Sigmoid colon (tissue), 7 donors: ENCODE results near the gene OTX1. TPM values are rescaled to one million over a fixed set of nuclear protein-coding genes. Genes with fewer than 3 reads are reported as not detected.

ENCODE experiments used
- DNase-seq: peaks from one replicate; pipeline ENCODE4 v3.0.0-alpha.2; 2019
- H3K27ac ChIP-seq, 4 donors: fragments of 200-600 bp; sonication (generic); one replicate each; pipeline ENCODE4 v1.5.1; 2016 to 2019; ENCODE audit warnings: mild to moderate bottlenecking in 1 of 4
- H3K27me3 ChIP-seq, 3 donors: fragments of 200-600 bp; sonication (generic); one replicate each; pipeline ENCODE4 v1.5.1; 2019; ENCODE audit warnings: mild to moderate bottlenecking in 1 of 3
- H3K36me3 ChIP-seq, 4 donors: fragments of 200-600 bp; sonication (generic); one replicate each; pipeline ENCODE4 v1.5.1; 2016 to 2019
- H3K4me1 ChIP-seq, 4 donors: fragments of 200-600 bp; sonication (generic); one replicate each; pipeline ENCODE4 v1.5.1; 2017 to 2019
- H3K4me3 ChIP-seq, 4 donors: fragments of 200-600 bp; sonication (generic); one replicate each; pipeline ENCODE4 v1.5.1; 2017 to 2019; ENCODE audit warnings: mild to moderate bottlenecking in 2 of 4, moderate library complexity in 1 of 4
- H3K9me3 ChIP-seq, 4 donors: fragments of 200-600 bp in 3 of 4; sonication (generic) in 3 of 4; one replicate each; pipeline versions ENCODE4 v1.5.1 to v1.6.1; 2013 to 2019
- CTCF ChIP-seq, 4 experiments: fragments of 450-650 bp in 3 of 4; fragments of 200-600 bp in 1 of 4; IDR thresholded peaks; one replicate each; pipeline ENCODE4 v1.5.1; 2016 to 2019; ENCODE audit warnings: antibody characterized with exemption in 4 of 4, mild to moderate bottlenecking in 3 of 4, moderate library complexity in 2 of 4
- EP300 ChIP-seq, 4 donors: sonication (generic); formaldehyde crosslinking; IDR thresholded peaks; one replicate each; pipeline ENCODE4 v1.6.1; 2017; ENCODE audit warnings: antibody characterized with exemption in 4 of 4
- POLR2A ChIP-seq, 2 donors: fragments of 450-650 bp; IDR thresholded peaks; one replicate each; pipeline ENCODE4 v1.6.1; 2016; ENCODE audit warnings: antibody characterized with exemption in 2 of 2, mild to moderate bottlenecking in 2 of 2, moderate library complexity in 2 of 2
- POLR2AphosphoS5 ChIP-seq, 4 donors: sonication (generic); formaldehyde crosslinking; IDR thresholded peaks; one replicate each; pipeline ENCODE4 v1.6.1; 2017; ENCODE audit warnings: antibody characterized with exemption in 4 of 4
- WGBS, 2 donors: extraction: QIAGEN DNeasy Blood & Tissue Kit; methylation state at CpG; one replicate each; pipeline ENCODE4 v1.1.7; 2013; 5-methylcytosine and 5-hydroxymethylcytosine counted together
- intact Hi-C: fragments of 100-400 bp; cut with DNase I; formaldehyde crosslinking; loops from one replicate; pipeline ENCODE4 v1.15.1; 2023
- polyA plus RNA-seq, 3 donors: library from polyadenylated mRNA; stranded (reverse); fragments of 200-250 nt; gene quantifications; one replicate each; pipeline ENCODE4 v1.2.3, GENCODE V29; 2013
- total RNA-seq, 4 donors: library from RNA; depleted of rRNA; stranded (reverse); fragments of >200 nt; gene quantifications; one replicate each; pipeline ENCODE4 v1.1.0, GENCODE V29; 2016
- donor health status: healthy with polysubstance abuse.
- donor health status: Bipolar disorder and iron deficiency.
- donor health status: healthy.

OTX1 gene
- under 1 TPM in 1 of 4 donors, not detected in 3; 0.54 TPM for total RNA-seq
- polyA plus RNA-seq: not detected

GRCh38 chr2:63050334-63051041, at the start of gene OTX1:
Gene OTX1 (plus strand): TSS chr2:63050830. CDS start chr2:63052991, 2,161 bp downstream.
- Histone ChIP-seq H3K27ac (no peak within 1 kb of the TSS), H3K9me3 (peaks cover 0 to 8% (median 0%) of the 10 kb centered on the region in 4 donors), H3K27me3 (peaks cover 77 to 100% (median 91%) of the 10 kb centered on the region in 3 donors), H3K4me1 (peaks cover 2 to 56% (median 50%) of the 10 kb centered on the region in 4 donors), H3K4me3 (peak within 1 kb of the TSS; percentile 14 to 52 (median 44)), H3K36me3 (peaks cover 0 to 21% (median 4%) of the 10 kb centered on the region in 4 donors)
- WGBS, 2 donors: 1% methylated on average over 71 to 73 of the region's 73 CpGs
- DNase-seq: peak; percentile 56
- TF ChIP-seq CTCF (IDR thresholded peaks at IDR 0.05): no peak
- TF ChIP-seq EP300 (IDR thresholded peaks at IDR 0.05): no peak
- intact Hi-C loops: no loop called here

GRCh38 chr2:63001576-63001975, 49.1 kb upstream of the OTX1 start:
- Histone ChIP-seq H3K4me3 (no peak overlapping the region), H3K4me1 (peaks cover 0 to 17% (median 12%) of the 10 kb centered on the region in 4 donors), H3K36me3 (peaks cover 0 to 34% (median 4%) of the 10 kb centered on the region in 4 donors), H3K9me3 (no peaks in the 10 kb centered on the region), H3K27ac (peak overlapping the region in 1 of 4 donors; percentile 30), H3K27me3 (no peaks in the 10 kb centered on the region)
- intact Hi-C loops: loop anchor here (10.0 kb wide), 1 partner anchor 547 kb away; no protein-coding TSS in a partner anchor
- DNase-seq: no peak
- TF ChIP-seq EP300 (IDR thresholded peaks at IDR 0.05) (no peak), POLR2AphosphoS5 (IDR thresholded peaks at IDR 0.05) (no peak), POLR2A (IDR thresholded peaks at IDR 0.05) (no peak), CTCF (IDR thresholded peaks at IDR 0.05) (no peak)

GRCh38 chr2:63003351-63003750, 47.3 kb upstream of the OTX1 start:
- Histone ChIP-seq H3K36me3 (peaks cover 0 to 24% (median 0%) of the 10 kb centered on the region in 4 donors), H3K4me3 (no peak overlapping the region), H3K9me3 (no peaks in the 10 kb centered on the region), H3K27me3 (no peaks in the 10 kb centered on the region), H3K27ac (no peak overlapping the region), H3K4me1 (peaks cover 0 to 17% (median 12%) of the 10 kb centered on the region in 4 donors)
- intact Hi-C loops: loop anchor here (10.0 kb wide), 1 partner anchor 549 kb away; no protein-coding TSS in a partner anchor
- no peak for DNase-seq
- WGBS, 2 donors: 86 to 93% methylated on average over 4 of the region's 4 CpGs
- TF ChIP-seq POLR2A (IDR thresholded peaks at IDR 0.05) (no peak), POLR2AphosphoS5 (IDR thresholded peaks at IDR 0.05) (no peak), EP300 (IDR thresholded peaks at IDR 0.05) (no peak), CTCF (IDR thresholded peaks at IDR 0.05) (no peak)

GRCh38 chr2:63007813-63008458, 42.7 kb upstream of the OTX1 start:
- Histone ChIP-seq H3K9me3 (no peaks in the 10 kb centered on the region), H3K4me3 (no peak overlapping the region), H3K4me1 (no peaks in the 10 kb centered on the region), H3K36me3 (peaks cover 0 to 28% (median 0%) of the 10 kb centered on the region in 4 donors), H3K27ac (no peak overlapping the region), H3K27me3 (no peaks in the 10 kb centered on the region)
- TF ChIP-seq POLR2AphosphoS5 (IDR thresholded peaks at IDR 0.05) (no peak), POLR2A (IDR thresholded peaks at IDR 0.05) (no peak), CTCF (IDR thresholded peaks at IDR 0.05) (no peak), EP300 (IDR thresholded peaks at IDR 0.05) (no peak)
- no peak for DNase-seq
- intact Hi-C loops: loop anchor here (10.0 kb wide), 1 partner anchor 553 kb away; no protein-coding TSS in a partner anchor
